HG02943 (cell line): ENCODE data around the gene FAM222B.
"Not testable (repeated sequence)": the region's sequence is repeated elsewhere in the genome, so short reads cannot be mapped to it uniquely, and the experiment has no call there.

ENCODE experiments used
- ATAC-seq: cut with Tn5 transposase; IDR thresholded peaks from one replicate; pipeline ENCODE4 v1.9.1; 2021; ENCODE audit warnings: mild to moderate bottlenecking, low read depth, moderate library complexity; ENCODE audit not compliant: unreplicated experiment

Gene FAM222B

DNA sequence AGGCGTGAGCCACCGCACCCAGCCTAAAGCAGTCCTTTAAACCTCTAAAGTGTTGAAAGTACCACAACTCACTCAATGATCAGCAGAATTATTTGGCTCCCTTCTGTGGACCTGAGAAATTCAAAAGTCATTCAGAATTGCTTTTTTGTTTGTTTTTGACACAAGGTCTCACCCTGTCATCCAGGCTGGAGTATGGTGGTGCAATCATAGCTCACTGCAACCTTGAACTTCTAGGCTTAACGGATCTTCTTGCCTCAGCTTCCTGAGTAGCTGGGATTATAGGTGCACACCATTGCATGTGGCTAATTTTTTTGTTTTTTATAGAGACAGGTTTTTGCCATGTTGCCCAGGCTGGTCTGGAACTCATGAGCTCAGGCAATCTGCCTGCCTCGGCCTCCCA lies 54.5 kb downstream of the FAM222B start:
- ATAC-seq = no peak

GRCh38 chr17:28783161-28783560 lies 59.4 kb downstream of the FAM222B start:
- no peak for ATAC-seq

- ATAC-seq = not testable (repeated sequence)
These were observed 63.0 kb downstream of the FAM222B start for GRCh38 chr17:28779601-28780000.

GRCh38 chr17:28777178-28777577 lies 65.4 kb downstream of the FAM222B start:
- ATAC-seq = no peak

DNA sequence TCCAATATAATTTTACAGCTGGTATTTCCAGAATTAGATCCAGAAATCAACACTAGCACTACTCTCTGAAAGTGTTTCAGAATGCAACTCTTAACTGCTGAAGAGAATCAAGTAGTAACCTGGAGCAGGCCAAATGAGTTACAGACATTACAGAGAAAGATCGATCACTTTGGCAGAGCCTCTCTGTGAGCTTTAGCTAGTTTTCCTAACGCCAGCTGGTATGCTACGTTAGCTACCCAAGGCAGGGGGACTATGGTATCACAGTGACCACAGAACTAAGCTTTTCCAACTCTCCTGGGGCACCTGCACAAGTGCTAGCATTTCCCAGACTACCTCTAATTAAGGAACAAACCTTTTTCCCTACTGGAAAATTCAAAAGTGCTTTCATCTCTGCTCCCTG lies 68.4 kb downstream of the FAM222B start:
- ATAC-seq = no peak

DNA sequence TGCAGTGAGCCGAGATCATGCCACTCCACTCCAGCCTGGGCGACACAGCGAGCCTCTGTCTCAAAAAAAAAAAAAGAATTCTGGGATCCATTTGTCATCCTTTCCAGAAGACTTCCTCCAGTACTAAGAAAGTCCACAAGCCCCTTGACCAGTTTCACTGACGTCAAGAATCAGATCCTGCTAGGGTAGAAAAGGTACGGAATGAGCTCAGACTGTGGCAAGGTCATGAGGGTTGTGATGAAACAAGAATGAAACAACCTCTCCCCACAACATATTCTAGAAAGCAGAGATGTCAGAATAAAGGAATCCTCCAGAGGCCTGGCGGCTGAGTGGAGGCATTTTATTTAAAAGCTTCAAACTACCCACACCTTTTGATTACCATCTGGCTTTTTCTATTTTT lies 68.9 kb downstream of the FAM222B start:
- no peak for ATAC-seq

- no peak for ATAC-seq
These were observed 77.6 kb downstream of the FAM222B start for GRCh38 chr17:28765038-28765437.

DNA sequence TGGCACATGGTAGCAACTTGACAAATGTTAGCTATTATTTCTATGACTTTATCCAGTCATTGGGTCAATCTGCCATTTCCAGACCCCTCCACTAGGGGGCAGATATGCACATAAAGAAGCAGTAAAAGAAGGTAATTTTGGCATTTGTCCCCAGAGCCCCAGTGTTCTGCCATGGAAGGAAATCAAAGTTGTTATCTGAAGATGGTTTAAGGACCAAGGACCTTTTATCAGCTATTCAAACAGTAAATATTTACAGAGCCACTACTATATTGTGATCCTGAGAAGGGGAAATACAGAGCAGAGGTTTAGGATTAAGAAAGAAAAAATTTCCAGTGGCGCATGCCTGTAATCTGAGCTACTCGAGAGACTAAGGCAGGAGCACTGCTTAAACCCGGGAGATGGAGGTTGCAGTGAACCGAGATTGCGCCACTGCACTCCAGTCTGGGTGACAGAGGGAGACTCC lies 78.8 kb downstream of the FAM222B start:
- no peak for ATAC-seq

GRCh38 chr17:28763137-28763799 lies 79.3 kb downstream of the FAM222B start:
- no peak for ATAC-seq

DNA sequence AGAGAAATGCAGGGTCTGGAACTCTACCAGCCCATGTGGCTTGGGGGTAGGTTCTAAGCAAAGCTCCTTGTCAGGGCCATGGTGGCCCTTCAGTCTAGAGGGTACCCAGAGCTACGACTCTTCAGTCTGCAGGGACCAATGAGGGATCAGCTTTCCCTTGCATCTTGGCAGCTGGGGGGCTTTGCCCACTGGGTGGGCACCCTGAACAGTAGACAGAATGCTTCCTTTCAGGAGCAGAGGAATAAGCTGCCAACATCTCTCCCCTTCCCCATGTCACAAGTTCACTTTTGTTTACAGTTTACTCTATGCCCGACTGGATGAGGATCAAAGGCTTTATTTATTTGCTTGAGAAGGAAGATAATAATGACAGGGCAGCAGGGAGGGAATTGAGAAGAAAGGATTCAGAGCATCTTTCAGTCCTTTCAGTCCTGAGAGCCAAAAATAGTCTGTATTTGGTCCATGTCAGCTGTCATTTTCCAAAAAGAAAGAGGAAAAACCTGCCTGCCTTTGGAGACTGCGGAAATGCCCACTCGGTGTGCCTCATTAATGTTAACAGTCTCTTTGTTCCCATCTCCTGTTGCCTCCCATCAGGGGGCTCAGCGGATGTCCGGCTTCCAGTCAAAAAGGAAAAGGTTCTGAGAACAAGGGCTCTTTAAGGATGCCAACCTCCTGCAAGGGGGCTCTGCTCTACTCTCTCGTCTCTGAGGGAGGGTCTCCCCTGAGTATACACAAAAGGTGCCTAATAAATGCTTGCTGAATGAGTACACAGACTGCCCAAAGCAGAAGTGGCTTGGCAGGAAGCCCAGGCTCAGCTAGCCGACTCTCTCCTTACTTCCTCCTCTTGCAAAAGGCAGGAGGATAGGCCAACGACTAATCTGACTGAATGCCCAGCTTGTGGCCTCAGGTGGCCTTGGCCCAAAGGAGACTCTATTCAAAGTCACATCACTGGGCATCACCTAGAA lies 81.7 kb downstream of the FAM222B start:
- no peak for ATAC-seq

DNA sequence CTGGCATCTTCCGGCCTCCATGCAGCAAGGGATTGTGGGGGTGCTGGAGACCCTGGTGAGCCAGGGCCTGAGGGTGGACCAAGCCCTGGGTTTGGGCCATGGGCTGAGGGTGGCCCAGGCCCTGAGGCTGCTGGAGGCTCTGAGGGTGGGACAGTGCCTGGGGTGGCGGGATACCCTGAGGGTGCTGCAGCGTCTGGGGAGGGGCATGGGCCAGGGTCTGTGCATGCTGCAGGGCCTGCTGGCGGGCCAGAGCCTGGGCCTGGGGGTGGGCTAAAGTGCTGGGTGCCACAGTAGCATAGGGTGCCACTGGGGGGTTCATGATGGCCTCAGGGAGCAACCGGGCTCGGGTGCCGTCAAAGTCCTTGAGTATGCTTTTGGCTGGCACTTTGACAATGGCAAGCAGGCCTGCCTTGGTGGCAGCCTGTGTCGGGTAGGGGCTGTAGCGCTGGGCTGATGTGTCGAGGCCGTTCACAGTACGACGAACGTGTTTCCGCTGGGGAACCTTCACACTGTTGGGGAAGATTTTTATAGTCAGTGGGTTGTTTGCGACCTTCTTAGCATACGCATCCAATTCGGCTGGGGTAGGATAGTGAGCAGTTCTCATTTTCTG lies 83.2 kb downstream of the FAM222B start:
- no peak for ATAC-seq

GRCh38 chr17:28758411-28759121 lies 84.0 kb downstream of the FAM222B start:
- ATAC-seq = no peak

DNA sequence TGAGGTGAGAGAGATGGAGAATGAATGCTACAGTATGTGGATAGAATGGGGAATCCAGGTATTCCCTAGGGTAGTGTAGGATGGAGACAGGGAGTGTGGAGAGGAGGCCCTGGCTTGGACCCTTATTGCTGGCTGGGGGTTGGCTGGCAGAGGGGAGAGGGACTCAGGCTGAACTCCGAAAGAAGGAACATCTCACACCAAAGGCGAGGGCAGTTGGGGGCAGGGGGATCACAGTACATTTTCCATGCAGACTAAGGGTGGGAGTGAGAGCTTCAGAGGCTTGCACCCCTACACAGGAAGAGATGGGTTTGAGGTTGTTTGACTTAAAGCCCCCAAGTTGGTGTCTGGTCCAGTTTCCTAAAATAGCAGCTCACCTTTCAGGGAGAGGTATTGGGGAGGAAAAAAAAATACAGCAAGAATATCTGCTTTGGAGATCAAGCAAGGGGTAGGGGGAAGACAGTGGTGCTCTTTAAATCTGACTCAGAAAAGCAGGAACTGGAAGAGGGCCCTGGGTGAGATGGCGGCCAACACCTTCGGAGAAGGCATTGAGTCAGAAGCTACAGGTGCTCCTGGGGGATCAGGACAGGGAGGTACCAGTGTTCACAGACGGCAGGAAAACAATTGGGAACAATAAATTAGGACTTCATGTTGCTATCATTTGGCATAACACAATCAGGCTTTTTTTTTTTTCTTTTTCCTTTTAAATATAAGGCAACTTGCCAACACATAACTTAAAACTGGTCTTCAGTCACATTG lies 86.4 kb downstream of the FAM222B start:
- no peak for ATAC-seq

DNA sequence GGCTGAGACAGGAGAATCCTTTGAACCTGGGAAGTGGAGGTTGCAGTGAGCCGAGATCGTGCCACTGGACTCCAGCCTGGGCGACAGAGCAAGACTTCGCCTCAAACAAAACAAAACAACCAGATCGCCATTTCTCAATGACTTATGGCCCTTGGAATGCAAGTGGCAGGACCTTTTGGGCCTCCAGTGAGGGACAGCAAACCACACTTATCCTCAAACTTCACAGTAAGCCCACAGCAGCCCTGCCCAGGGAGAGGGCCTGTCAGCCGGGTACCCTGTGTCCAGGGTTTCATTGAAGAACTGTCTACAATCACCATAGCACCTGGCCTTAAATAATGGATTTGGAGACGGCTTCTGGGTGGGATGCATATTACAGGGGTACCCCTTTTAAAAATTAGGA lies 87.1 kb downstream of the FAM222B start:
- ATAC-seq = no peak

- ATAC-seq = no peak
These were observed 90.8 kb downstream of the FAM222B start for GRCh38 chr17:28751600-28752366.

DNA sequence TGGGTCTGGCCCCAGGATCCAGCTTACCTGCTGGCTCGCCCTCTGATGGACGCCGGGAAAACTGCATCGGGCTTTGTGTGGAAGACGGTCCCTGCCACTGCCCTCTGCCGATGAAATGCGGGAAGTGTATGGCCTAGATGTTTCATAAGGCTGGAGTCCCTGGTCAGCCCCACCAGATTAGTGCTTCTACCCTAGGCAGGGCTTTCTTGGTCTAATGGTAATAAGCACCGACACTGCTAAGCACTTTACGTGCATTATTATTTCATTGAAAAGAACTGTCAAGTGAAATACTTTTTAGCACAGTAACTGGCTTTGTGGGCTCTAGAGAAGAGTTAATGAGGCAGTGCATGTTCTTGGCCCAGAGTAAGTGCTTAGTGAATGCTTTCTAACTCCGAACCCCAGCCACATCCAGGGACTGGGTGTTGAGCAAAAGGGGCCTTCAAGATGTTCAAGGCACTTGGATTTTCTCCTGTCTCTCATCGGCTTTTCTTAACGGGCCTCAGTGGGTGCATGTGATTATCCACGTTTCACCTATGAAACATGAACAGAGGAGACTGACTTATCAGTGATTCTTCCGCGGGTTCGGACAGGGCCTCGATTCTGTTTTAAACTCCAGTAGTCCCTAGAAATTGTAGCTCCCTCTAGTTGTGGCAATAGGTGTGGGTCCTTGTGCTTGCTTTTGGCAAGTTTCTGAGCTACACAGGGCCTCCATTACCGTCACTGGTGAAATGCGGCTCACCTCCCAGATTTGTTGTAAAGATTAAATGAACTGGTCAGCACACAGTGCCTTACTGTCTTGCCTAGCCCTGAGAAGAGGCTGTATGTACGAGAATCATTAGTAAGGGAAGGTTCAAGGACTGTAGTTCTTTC lies 92.2 kb downstream of the FAM222B start:
- peak; percentile 53 for ATAC-seq

DNA sequence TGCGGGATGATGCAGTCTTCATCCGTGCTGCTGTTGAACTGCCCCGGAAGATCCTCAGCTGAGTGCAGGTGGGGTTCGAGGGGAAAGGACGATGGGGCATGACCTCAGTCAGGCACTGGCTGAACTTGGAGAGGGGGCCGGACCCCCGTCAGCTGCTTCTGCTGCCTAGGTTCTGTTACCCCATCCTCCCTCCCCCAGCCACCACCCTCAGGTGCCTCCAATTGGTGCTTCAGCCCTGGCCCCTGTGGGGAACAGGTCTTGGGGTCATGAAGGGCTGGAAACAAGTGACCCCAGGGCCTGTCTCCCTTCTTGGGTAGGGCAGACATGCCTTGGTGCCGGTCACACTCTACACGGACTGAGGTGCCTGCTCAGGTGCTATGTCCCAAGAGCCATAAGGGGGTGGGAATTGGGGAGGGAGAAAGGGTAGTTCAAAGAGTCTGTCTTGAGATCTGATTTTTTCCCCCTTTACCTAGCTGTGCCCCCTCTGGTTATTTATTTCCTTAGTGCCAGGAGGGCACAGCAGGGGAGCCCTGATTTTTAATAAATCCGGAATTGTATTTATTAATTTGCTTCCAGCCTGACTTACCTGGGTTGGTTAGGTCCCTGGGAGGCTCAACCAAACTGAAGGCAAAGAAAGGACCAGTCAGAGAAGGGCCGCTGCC lies 92.9 kb downstream of the FAM222B start:
- ATAC-seq = no peak
